Measurements from ENCODE around the gene FAM180A. TPM values are rescaled to one million over a fixed set of nuclear protein-coding genes. Genes with fewer than 3 reads are reported as not detected.

The FAM180A gene
- total and polyA plus RNA-seq, 2 donors (not counting 1 experiment from before 2014, with no cell fraction given) = not detected

DNA sequence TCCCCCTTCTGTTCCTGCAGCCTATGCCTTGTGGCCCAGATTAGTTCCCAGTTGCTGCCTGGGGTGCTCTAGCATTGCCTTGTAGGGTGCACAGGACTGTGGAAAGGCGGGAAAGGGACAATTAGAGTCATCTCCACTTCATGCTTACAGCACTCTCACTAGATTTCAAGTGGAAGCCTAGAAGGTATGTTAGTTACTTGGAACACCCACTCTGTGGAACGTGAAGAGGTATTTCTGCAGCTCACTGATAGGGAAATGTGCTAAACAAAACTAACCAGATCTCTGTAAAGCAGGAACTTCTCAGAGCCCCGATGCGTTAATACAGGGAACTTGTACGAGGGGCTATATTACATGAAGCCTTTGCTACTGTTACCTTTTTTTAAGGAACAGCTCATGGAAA is 66.9 kb downstream of the FAM180A start:
- H3K36me3 ChIP-seq (replicated peaks in 1 of 2; ENCODE audit: control extremely low read depth in 1 of 2, control insufficient read depth in 1 of 2, extremely low read depth in 1 of 2, insufficient read depth in 2 of 2, low read length in 1 of 2) = peaks cover 2 to 18% of the 10 kb centered on the region in 2 experiments
- no peaks in the 10 kb centered on the region for H3K79me2 ChIP-seq (ENCODE audit: control insufficient read depth, insufficient read depth, low read length)
- no peak overlapping the region for H3K9ac ChIP-seq (ENCODE audit: low read length)
- no peaks in the 10 kb centered on the region for H3K27me3 ChIP-seq (replicated peaks in 1 of 4; ENCODE audit: control extremely low read depth in 1 of 4, control insufficient read depth in 3 of 4, insufficient read depth in 4 of 4, low read length in 3 of 4)
- no peak overlapping the region for H3K27ac ChIP-seq (ENCODE audit: low read length in 2 of 2)
- DNase-seq (no peak), ATAC-seq (ENCODE audit: low read depth) (no peak)
- H3K4me1 Mint-ChIP-seq = peaks cover 14% of the 10 kb centered on the region
- TF ChIP-seq, protein P1, sequence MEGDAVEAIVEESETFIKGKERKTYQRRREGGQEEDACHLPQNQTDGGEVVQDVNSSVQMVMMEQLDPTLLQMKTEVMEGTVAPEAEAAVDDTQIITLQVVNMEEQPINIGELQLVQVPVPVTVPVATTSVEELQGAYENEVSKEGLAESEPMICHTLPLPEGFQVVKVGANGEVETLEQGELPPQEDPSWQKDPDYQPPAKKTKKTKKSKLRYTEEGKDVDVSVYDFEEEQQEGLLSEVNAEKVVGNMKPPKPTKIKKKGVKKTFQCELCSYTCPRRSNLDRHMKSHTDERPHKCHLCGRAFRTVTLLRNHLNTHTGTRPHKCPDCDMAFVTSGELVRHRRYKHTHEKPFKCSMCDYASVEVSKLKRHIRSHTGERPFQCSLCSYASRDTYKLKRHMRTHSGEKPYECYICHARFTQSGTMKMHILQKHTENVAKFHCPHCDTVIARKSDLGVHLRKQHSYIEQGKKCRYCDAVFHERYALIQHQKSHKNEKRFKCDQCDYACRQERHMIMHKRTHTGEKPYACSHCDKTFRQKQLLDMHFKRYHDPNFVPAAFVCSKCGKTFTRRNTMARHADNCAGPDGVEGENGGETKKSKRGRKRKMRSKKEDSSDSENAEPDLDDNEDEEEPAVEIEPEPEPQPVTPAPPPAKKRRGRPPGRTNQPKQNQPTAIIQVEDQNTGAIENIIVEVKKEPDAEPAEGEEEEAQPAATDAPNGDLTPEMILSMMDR (IDR thresholded peaks at IDR 0.05) = no peak
- no peak for TF ChIP-seq EZH2 (IDR thresholded peaks at IDR 0.05; ENCODE audit: borderline replicate concordance, insufficient read depth, low read depth, low read length, poor library complexity, severe bottlenecking)
- H3K27me3 Mint-ChIP-seq = no peaks in the 10 kb centered on the region
- intact Hi-C loops (cut with micrococcal nuclease) = no loop called here
- H3K27ac Mint-ChIP-seq = peak overlapping the region; percentile 17
- H3K4me3 Mint-ChIP-seq = no peak overlapping the region
- H3K9me3 Mint-ChIP-seq (ENCODE audit: insufficient read depth) = no peaks in the 10 kb centered on the region
- WGBS (ENCODE audit: insufficient coverage) = 66% methylated on average over 2 of the region's 5 CpGs
- peaks cover 0 to 11% of the 10 kb centered on the region in 2 donors for H3K4me1 ChIP-seq (ENCODE audit: control insufficient read depth in 2 of 2, insufficient read depth in 2 of 2, low read length in 2 of 2)
- ChIA-PET POLR2A (no interaction called here), CTCF (interaction anchor here (1.0 to 1.7 kb wide), 3 partner anchors 9 to 401 kb away, joined by 3 to 4 read pairs (median 4); no protein-coding TSS in a partner anchor)
- no peaks in the 10 kb centered on the region for H4K20me1 ChIP-seq (ENCODE audit: control insufficient read depth, insufficient read depth, low read length, poor library complexity, severe bottlenecking)
- no peaks in the 10 kb centered on the region for H3K9me3 ChIP-seq (ENCODE audit: control extremely low read depth in 1 of 3, control insufficient read depth in 2 of 3, insufficient read depth in 1 of 3, low read length in 2 of 3)
- no peak overlapping the region for H3K4me2 ChIP-seq (replicated peaks; ENCODE audit: low read depth, low read length, poor library complexity, severe bottlenecking)
- H3K4me3 ChIP-seq (ENCODE audit: control extremely low read depth in 1 of 5, extremely low read depth in 1 of 5, insufficient read depth in 1 of 5, low read depth in 2 of 5, low read length in 4 of 5) = no peak overlapping the region
- H2AFZ ChIP-seq (ENCODE audit: insufficient read depth, low read depth, low read length, poor library complexity, severe bottlenecking) = no peak overlapping the region

Other genes starting within 250 kb of the FAM180A start
- gene CNOT4, start 238.7 kb downstream of the FAM180A start, total RNA-seq = 52.1 and 55.1 TPM in 2 replicates
- 9.8 and 10.7 TPM in 2 replicates for gene CNOT4, start 238.7 kb downstream of the FAM180A start, polyA plus RNA-seq
- 62.5 and 70.3 TPM in 2 replicates for gene NUP205, start 190.9 kb downstream of the FAM180A start, total RNA-seq
- gene NUP205, start 190.9 kb downstream of the FAM180A start, polyA plus RNA-seq = 31.4 and 36.3 TPM in 2 replicates
- gene STMP1, start 86.3 kb downstream of the FAM180A start, total RNA-seq = 30.3 and 33.5 TPM in 2 replicates
- 9.9 and 11.0 TPM in 2 replicates for gene STMP1, start 86.3 kb downstream of the FAM180A start, polyA plus RNA-seq
- not detected in 2 replicates for gene SLC13A4, start 20.6 kb downstream of the FAM180A start, total RNA-seq
- not detected in 2 replicates for gene SLC13A4, start 20.6 kb downstream of the FAM180A start, polyA plus RNA-seq
- 114 and 115 TPM in 2 replicates for gene MTPN, start 228.5 kb upstream of the FAM180A start, total RNA-seq
- 60.5 and 107 TPM in 2 replicates for gene MTPN, start 228.5 kb upstream of the FAM180A start, polyA plus RNA-seq

Data from B cell (primary cell).